NCI-H1417 treated with DMSO at 0.1 percent for 48 hours (cell line): ENCODE data around the gene CD47.

Source experiments
- DNase-seq: peaks from one replicate; lab custom pipeline; 2025; lab: John Stamatoyannopoulos, UW

CD47 gene

GRCh38 chr3:108117241-108117775 lies 26.5 kb upstream of the CD47 start:
- DNase-seq = no peak

GRCh38 chr3:108114423-108115065 lies 23.7 kb upstream of the CD47 start:
- no peak for DNase-seq

- DNase-seq = no peak
Measured at GRCh38 chr3:108113975-108114374, 23.1 kb upstream of the CD47 start.

- DNase-seq = no peak
Measured at GRCh38 chr3:108110934-108111333, 20.1 kb upstream of the CD47 start.

GRCh38 chr3:108108416-108108815 lies 17.6 kb upstream of the CD47 start:
- no peak for DNase-seq

GRCh38 chr3:108106449-108106848 lies 15.6 kb upstream of the CD47 start:
- DNase-seq = no peak

- DNase-seq = no peak
Measured at GRCh38 chr3:108106031-108106430, 15.2 kb upstream of the CD47 start.

GRCh38 chr3:108103886-108104797 lies 13.3 kb upstream of the CD47 start:
- DNase-seq = no peak

- no peak for DNase-seq
Measured at GRCh38 chr3:108103040-108103751, 12.4 kb upstream of the CD47 start.

- no peak for DNase-seq
Measured at GRCh38 chr3:108102420-108103039, 11.7 kb upstream of the CD47 start.

- DNase-seq = no peak
Measured at GRCh38 chr3:108100906-108101660, 10.3 kb upstream of the CD47 start.

GRCh38 chr3:108099679-108100428 lies 9.0 kb upstream of the CD47 start:
- no peak for DNase-seq

GRCh38 chr3:108099244-108099643 lies 8.4 kb upstream of the CD47 start:
- DNase-seq = no peak

- no peak for DNase-seq
Measured at GRCh38 chr3:108098003-108098370, 7.2 kb upstream of the CD47 start.

- DNase-seq = no peak
Measured at GRCh38 chr3:108097322-108098002, 6.6 kb upstream of the CD47 start.

- DNase-seq = no peak
Measured at GRCh38 chr3:108096532-108097321, 5.9 kb upstream of the CD47 start.

- no peak for DNase-seq
Measured at GRCh38 chr3:108093616-108094015, 2.8 kb upstream of the CD47 start.

- DNase-seq = no peak
Measured at GRCh38 chr3:108093021-108093420, 2.2 kb upstream of the CD47 start.

- no peak for DNase-seq
Measured at GRCh38 chr3:108092501-108092900, 1.7 kb upstream of the CD47 start.
